ELR (cell line): Measurements from ENCODE around the gene RASGRF1.

Experiments
- DNase-seq: peaks from one replicate; pipeline ENCODE4 v3.0.0-alpha.2; 2015; ENCODE audit warnings: low read depth

The RASGRF1 gene

DNA sequence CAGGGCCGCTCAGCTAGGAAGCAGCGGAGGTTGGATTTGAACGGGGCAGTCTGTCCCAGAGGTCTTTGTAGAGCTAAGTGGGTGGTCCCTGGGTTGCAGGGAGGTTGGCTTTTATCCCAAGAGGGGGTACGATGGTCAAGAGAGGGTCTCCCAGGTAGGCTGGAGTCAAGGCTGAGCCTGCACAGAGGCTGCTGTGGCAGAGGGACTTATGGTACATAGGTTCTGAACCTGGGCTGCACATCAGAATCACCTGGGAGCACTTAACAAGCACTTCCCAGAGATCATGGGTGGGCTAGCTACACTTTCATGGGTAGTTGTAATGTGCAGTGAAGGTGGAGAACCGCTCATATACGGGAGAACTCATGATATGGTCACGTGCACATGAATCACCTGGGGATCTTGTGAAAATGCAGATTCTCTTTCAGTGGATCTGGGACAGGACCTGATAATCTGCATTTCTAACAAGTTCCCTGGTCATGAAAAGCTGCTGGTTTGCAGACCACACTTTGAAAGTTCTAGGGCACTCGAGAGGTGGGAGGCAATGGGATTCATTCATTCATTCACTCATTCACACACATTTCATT is 2.9 kb upstream of the RASGRF1 start:
- no peak for DNase-seq

DNA sequence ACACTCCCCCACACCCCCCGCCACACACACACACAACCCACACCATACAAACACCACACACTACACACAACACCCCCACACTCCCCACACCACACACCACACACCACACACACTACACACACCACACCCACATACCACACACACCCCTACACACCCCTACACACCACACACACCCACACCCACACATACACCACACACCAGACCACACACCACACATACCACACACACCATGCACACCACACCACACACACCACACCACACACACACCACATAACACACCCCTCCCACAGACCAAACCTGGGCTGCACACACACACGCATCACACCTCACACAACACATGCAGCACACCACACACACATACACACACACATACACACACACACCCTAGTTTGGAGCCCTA is 1.8 kb upstream of the RASGRF1 start:
- DNase-seq = no peak

- peak; percentile 15 for DNase-seq
These were observed 756 bp upstream of the RASGRF1 start for GRCh38 chr15:79091204-79091867.

DNA sequence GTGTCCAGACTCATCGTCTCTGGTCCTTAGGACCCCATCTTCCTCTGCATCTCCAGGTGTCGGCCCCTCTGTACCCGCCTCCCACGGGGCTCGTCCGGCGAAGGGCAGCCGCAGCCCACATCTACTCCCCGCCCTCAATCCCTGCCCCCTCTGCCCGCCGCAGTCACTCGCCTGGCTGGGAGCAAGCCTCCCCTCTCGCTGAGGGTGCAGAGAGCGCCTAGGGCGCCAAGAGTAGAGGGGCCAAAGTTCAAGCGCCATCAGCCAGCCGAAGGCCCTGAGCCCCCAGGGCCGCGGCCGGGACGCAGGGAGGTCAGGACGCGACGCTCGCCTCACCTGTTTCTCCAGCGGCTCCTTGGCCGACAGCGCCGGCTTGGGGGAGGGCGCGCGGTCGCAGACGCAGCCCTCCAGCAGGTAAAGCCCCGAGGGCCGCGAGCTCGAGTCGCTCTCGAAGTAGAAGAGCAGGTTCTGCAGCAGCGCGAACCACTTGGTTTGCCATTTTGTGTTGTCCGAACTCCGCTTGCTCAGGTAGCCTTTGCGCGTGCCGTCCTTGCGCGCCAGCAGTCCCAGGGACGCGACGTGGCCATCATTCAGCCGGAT is 592 bp downstream of the RASGRF1 start:
- no peak for DNase-seq

DNA sequence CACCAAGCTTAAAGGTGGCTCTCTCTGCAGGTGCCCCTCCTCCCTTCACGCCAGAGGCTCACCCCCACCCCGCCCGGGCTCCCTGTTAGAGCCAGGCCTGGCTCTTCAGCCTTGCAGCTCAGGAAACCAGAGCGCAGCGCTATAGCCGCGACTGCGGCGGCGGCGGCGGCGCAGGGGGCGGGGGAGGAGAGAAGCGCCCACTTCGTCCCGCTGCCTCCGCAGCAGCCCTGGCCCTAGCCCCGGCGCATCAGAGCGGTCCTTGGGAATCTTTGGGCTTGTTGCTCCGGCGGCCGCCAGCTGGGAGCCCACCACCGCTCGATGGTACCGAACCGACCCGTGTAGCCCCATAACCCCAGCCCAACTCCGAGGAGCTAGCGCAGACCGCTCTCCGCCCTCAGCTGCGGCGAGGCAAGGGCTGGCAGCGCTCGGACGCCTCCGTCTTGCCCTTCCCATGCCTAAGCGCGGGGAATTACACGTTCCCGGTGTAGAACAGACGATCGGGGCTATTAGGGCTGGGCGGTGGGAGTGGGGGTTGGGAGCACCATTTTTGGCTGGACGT is 1.2 kb downstream of the RASGRF1 start:
- no peak for DNase-seq

- DNase-seq = no peak
These were observed 2.0 kb downstream of the RASGRF1 start for GRCh38 chr15:79088426-79089205.

- no peak for DNase-seq
These were observed 3.8 kb downstream of the RASGRF1 start for GRCh38 chr15:79086814-79087213.

DNA sequence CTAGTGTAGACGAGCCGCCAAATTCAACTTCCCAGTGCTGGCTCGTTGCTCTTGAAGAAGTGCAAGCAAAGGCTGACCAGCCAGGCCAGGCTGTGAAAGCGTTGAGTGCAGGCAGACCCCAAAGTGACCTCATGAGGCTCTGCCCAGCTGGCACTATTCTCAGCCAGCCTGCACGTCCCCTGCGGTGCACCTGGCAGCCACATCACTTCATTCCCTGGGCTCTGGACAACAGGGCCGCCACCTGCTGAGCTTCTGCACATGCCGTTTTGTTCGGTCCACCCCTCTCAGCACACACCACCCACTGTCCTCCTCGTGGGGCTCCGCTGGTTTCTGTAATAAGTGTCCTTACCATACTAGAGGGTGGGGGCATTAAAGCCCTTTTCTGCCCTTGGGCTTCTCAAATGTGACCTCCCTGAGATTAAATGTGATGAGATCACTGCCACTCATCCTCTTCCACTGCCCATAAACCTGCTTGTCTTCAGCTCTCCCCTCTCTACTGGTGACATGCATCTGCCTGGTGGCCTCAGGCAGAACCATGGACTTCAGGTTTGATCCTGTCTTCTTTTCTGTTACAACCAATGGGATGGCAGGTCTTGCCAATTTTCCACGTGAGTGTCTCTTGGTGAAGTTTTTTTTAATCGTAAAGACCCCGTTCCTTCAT is 6.1 kb downstream of the RASGRF1 start:
- DNase-seq = no peak

- no peak for DNase-seq
These were observed 7.4 kb downstream of the RASGRF1 start for GRCh38 chr15:79083154-79083553.

DNA sequence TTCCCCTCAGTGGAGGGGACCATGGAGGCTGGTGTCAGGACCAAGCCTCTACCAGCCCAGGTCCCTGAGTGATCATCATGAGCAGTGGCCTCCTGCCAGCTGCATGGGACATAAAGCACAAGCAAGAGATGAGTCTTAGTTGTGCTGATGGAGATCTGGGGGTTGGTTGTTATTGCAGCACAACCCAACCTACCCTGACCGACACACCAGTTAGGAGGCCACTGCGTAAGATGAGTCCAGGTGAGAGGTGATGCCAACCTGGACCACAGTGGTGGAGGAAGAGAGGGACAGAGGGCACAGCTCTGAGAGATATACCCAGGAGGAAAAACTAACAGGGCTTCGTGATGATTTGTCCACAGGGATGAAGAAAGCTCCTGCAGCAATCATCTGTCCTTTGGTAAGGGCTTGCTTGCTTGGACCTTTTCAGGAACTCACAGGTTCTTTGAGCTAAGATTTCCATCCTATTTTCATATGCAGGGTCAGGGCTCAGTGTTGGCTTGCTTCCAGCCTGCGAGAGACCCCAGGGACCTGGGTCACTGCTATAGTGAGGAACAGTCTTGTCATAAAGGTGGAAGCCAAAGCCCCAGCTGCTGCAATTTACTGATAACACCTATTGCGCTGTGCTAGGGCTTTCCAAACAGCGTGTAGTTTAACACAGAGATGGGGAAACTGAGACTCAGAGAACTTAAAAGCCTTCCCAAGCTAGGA is 8.1 kb downstream of the RASGRF1 start:
- no peak for DNase-seq

GRCh38 chr15:79078763-79079410 is 11.7 kb downstream of the RASGRF1 start:
- no peak for DNase-seq

- no peak for DNase-seq
These were observed 12.6 kb downstream of the RASGRF1 start for GRCh38 chr15:79078003-79078402.

- no peak for DNase-seq
These were observed 13.9 kb downstream of the RASGRF1 start for GRCh38 chr15:79076661-79077060.

GRCh38 chr15:79075256-79075655 is 15.3 kb downstream of the RASGRF1 start:
- no peak for DNase-seq

DNA sequence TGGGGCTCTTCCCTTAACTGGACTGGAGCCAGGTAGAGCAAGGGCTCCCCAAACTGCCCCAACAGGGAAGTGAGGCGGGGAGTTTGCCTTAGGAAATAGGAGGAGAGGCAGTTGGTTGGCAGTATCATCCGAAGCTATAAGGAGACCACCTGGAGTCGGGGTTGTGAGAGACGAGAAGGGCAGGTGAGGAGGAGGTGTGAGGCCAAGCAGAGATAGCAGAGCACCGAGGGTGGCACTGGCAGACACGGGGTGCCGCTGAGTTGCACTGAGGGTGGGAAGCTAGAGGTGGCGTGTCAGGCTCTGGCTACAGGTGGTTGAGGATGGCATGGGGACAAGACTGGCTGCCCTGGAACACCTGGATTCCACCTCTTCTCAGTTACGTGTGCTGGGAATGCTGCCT is 17.2 kb downstream of the RASGRF1 start:
- DNase-seq = no peak

DNA sequence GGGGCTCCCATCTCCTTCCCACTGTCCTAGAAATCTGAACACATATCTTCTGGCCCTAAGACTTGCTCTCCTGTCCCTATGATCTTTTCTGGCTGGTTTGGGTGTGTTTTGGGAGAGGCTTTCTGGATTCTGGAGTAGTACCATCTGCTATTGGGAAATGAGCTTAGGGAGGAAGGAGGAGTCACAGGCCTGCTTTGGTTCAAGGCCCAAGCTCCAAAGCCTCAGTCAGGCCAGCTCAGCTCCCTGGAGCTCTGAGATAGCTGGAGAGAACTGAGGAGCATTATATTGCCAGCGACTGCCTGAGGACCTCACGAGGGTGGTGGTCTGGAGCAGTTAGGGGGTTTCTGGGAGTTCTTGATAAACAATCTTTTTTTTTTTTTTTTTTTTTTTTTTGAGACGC is 18.7 kb downstream of the RASGRF1 start:
- DNase-seq = no peak

DNA sequence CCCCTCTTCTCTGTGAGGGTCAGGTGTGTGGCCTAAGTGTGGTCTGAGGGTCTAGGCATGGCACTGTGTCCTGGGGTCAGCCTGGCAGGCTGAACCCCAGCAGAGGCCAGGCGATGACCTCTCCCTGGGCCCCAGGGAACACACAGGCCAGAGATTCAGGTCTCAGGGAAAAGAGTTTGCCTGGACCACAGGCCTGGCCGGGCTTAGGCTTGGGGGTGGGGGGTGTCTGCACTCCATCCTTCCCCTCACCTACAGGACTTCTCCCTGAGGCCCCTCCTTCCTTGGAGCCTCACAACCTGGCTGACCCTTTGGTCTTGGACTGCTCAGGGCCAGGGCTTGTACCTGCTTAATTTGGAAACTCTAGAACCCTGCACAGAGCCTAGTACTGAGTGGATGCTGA is 21.8 kb downstream of the RASGRF1 start:
- no peak for DNase-seq

GRCh38 chr15:79067969-79068368 is 22.6 kb downstream of the RASGRF1 start:
- DNase-seq = no peak

DNA sequence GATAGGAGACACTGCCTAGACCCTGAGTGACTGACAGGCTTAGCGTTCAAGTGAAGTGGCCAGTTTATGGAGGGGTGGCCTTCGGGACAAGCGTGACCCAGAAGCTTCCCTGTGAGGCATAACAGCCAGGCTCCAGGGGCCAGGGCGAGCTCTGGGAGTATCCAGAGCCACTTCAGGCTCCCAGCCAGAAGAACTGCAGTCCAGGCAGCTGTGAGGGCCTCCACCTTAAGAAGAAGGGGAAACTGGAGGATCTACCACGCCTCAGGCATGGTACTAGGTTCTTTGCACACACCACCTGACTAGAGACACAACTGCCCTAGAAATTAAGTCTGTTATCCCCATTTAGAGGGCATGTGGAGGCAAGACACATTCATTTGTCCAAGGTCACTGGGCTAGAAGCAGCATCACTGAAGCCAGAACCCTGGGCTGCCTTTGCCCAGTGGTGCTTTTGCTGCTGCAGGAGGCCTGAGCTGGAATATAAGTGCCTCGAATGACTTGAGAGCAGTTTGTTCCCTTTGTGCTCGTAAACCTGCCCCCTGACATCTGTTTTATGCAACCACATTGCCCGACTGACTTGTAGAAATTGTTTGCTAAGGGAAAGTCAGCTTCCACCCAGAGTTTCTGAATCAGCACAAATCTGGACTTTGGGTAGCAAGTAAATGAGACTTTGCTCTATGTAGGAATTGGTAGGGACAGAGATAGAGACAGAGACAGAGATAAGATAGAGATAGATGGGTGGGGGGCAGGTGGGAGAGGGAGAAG is 23.3 kb downstream of the RASGRF1 start:
- DNase-seq = no peak

DNA sequence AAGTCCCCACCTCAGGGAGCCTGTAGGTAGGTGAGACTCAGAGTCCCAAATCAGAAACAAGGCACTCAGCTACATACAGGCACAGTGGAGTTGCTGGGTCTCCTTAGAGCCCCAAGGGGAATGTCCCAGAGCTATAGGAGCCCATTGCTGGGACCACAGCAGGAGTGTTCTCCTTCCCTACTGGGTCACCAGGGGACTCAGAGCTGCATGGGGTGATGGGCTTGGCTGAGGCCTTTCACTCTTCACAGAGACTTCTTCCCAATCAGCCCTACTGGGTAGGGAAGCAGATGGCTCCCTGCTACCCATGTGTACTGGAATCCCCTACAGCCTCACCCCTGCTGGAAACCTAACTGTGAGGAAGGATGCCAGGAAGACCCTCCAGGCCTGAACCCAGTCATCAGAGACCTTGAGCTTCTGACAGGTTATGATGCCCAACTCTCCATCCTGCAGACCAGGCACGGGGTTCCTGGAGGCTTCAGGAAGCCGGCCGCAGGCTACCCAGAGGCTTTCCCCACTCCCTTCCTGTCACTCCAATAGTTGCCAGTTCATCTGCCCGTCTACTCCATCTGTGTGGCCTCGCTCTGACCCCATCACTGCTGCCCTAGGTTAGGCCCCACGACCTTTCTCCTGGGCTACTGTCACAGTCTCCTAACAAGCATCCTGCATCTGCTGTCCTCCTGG is 24.0 kb downstream of the RASGRF1 start:
- DNase-seq = no peak
